Activated CD8-positive, alpha-beta memory T cell treated with anti-CD3 and anti-CD28 coated beads, Interleukin-2, amount 50 U/mL, for 1 hour (primary cell): ENCODE results near the gene PKLR.

Experiments used
- DNase-seq: peaks from one replicate; pipeline ENCODE4 v3.0.0-alpha.2; 2020; ENCODE audit errors: extremely low read depth

PKLR gene

DNA sequence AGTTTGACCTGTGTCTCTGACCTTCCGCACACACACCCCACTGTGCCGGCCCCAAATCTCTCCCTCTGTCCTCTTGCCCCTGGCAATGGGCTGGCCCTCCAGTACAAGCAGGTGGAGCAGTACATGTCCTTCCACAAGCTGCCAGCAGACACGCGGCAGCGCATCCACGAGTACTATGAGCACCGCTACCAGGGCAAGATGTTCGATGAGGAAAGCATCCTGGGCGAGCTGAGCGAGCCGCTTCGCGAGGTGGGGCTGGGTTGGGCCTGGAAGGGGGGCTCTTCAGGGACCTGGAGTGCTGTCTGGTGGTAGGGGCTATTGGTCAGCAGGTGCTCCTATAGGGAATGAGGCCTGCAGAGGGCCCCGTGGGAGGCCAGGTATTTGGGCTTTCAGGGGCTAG is 16.2 kb downstream of the PKLR start:
- DNase-seq, result no peak

DNA sequence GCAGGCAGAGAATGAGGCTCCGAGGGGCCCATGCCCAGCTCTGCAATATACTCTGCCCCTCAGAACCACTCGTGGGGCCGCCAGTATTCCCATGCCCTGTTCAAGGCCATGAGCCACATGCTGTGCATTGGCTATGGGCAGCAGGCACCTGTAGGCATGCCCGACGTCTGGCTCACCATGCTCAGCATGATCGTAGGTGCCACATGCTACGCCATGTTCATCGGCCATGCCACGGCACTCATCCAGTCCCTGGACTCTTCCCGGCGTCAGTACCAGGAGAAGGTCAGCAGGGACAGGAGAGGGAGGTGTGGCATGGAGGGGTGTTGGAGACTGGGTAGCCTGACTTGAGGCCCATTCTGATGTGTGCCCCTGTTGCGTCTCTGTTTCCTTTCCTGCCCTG is 16.8 kb downstream of the PKLR start:
- DNase-seq, result no peak

DNA sequence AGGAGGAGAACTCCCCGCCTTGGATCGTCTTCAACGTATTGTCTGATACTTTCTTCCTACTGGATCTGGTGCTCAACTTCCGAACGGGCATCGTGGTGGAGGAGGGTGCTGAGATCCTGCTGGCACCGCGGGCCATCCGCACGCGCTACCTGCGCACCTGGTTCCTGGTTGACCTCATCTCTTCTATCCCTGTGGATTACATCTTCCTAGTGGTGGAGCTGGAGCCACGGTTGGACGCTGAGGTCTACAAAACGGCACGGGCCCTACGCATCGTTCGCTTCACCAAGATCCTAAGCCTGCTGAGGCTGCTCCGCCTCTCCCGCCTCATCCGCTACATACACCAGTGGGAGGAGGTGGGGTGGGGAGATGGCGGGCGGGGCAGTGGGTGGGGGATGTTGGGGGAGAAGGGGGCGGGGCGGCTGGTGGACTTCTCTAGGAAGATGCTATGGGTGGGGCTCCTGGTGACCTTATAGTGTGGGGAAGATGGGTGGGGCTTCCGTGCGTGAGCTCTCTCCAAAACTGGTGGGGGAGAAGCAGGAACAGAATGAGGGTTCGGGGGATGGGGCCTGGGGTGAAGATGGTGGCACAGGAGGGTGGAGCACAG is 18.6 kb downstream of the PKLR start:
- DNase-seq, result no peak

DNA sequence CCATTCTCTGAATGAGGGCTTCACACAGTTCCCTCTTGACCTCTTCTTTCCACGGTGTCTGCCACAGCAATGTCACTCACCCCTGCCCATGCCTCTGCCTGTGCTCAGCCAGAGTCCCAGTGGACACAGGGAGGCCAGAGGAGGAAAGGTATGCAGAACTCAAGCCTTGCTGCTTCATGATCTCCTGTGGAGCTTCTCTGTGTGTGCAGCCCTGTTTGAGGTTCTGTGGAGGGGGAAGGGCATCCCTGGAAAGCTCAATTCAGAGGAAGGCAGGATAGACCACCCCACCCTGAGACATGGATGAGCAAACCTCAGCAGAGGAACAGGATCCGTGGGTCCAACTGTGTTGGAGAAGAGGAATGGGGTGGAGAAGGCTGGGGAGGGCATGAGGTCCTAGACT is 22.0 kb downstream of the PKLR start:
- no peak for DNase-seq

DNA sequence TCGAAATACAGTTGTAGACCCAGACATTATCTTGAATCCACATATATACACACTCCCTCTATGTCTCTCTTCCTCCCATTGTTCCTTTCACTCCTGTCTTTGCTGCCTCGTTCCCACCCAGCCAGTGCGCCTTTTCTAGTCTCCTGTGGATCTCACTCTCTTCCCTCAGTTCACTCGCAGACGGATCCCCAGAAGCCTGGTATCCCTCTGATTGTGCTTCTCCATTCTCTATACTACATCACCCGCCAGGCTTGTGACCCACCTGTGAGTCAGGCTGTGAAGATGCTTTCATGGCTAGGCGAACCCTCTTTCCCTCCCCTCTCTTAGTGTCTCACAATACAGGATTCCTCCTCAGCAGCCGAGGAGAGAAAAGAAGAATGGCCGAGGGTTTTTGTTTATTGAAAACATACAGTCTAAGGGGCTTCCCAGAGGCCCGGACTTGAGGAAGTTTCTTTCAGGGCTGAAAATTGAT is 22.5 kb downstream of the PKLR start:
- no peak for DNase-seq

DNA sequence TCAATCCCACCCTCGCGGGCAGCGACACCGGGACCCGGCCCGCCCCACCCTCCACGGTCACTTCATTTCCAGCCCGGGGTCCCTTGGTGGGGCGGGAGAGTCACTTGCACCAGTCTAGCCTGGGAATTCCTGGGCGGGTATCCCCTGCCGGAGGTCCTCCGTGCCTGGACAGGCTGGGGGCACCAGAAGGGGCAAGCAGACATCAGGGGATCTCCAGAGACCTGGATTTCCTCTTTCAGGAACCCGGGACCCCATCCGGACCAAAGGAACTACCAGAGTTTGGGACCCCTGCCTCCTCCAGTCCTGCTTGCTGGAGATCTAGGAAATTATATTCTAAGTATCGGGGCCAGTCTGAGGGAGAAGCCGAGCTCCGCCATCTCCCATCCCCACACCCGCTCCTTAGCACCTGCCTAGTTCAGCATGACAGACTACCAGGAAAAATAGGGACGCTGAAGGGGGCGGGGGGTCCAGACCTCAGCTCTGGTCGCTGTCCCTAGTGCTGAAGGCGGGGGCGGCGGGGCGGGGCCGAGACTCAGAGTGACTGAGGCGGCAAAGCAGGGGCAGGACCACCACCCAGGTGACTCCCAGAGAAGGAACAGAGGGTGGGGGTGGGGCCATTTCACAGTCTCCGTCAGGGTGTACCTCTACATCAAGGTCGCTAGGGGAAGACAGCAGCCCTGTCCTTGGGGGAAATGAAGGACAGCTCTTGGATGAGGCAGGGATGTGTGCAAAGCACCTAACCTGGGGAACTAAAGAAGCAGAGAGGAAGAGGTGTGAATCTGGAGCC is 23.1 kb downstream of the PKLR start:
- peak; percentile 19 for DNase-seq

DNA sequence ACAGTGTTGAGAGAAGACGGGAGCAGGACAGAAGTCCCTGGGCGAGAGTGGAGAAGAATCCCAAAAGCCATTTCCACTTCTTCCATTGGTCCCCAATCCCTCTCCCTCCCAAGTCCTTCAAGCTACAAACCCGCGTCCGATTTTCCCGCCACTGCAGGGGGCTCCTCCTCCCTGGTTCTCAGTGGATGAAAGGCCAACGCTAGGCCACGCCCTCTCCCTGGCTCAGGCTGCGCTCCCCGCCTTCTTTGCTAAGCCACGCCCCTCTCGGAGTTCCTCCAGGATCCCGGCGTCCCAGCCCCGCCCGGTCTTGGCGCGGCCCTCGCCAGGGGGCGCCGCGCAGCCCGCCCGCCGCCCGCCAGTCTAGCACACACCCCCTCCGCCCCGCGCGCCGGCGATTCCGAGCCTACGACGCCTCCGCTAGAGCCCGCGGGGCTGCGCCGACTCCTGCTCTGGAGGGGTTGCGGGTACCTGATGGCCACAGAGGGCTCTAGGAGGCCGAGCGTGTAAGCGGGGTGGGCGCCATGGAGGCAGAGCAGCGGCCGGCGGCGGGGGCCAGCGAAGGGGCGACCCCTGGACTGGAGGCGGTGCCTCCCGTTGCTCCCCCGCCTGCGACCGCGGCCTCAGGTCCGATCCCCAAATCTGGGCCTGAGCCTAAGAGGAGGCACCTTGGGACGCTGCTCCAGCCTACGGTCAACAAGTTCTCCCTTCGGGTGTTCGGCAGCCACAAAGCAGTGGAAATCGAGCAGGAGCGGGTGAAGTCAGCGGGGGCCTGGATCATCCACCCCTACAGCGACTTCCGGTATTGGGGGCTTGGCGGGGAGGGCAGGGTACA is 24.0 kb downstream of the PKLR start, which contains the start of gene HCN3:
Gene HCN3, plus strand, starts transcription at position 394 of the 832 bp plus-strand sequence. Its CDS starts 128 bp downstream, at position 522.
- DNase-seq, result peak; percentile 80

DNA sequence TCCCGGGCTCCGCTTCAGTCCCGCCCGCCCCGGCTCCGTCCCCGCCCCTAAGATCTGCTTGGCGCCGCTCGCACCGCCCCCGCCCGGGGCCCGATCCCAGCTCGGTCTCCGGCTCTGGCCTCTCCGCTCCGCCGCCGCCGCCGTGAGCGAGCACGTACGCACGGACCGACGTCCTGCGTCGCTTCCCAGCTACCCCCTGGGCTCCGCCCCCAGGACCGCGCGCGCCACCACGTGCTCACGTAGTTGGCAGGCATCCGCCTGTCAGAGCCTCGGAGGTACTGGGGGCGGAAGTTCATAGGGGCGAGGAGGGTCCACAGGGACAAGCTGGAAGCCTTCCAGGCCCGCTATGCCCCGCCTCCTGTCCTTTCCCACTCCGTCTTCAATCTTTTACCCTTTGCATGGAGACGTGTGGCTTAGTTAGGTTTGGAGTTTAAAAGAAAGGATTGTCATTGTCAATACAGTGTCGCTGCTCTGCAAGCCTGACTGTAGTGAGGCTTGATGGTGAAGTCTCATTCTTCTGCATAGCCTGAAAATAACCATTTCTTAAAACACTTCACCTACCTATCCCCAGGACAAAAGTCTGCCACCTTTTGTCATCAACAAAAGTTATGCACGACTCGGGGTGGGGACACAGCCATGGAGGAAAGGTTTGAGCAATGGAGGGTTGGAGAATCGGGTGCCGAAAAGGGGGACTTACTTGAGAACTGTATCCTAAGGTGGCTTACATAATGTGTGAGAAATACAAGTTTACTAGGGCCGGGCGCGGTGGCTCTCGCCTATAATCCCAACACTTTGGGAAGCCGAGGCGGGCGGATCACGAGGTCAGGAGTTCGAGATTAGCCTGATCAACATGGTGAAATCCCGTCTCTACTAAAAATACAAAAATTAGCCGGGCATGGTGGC is 27.6 kb downstream of the PKLR start, which contains the start of gene CLK2:
Gene CLK2, minus strand, starts transcription at position 162 of the 903 bp plus-strand sequence. CDS start 2,527 bp downstream, outside the sequence.
- peak; percentile 74 for DNase-seq

DNA sequence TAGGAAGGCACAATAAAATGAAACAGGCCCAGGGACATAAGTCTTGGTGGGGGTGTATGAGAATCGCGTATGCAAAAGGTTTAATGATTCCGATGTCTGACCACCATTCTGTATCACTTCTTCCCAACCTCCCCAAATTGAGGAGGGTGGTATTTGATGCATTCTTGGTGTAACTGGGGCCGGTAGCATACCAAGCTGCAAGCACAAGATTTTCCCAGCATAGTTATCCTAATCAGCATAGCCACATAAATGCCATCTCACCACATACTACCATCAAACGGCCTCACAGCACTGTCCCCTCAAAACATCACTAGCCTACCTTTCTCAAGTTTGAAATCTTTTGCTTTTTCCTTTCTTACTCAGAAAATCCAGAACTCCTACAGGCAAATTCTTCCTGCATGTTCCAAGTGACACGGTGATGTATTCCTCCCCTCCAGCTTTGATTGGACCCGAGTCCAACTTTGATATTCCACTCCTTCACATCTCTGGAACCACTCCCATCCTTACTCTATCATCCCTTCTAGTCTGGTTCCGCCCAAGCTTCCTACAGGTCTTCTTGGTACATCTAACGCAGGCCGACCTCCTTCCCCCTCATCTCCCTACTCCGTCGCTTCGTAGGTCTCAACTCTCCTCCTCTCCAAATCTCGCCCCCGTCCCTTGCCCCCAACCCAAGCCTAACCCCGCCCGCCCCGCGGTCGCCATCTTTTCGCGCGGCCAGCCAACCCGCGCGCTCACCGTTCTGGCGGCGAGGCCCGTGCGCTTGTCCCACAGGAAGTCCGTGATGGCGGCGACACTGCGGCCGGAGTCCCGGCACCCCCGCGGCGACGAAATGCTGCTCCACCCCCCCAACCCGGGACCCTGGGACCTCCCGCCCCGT is 28.5 kb downstream of the PKLR start:
- no peak for DNase-seq

DNA sequence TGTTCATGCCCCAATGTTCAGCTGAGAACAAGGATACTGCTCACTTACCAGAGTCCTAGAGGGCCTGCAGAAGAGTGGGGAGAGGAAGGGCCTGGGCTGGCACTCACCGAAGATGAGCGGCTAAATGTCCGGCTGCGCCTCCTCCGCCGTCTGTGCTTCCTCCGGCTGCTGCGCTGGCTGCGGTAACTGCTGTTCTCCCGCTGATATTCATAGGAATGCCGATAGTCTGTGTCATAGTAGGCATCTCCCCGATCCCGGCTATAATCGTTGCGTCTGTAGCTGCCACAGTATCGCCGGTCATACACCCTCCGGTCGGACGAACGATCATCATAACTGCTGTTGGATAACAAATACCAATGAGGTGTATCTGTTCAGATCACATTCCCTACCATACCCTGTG is 31.9 kb downstream of the PKLR start:
- DNase-seq, result no peak

DNA sequence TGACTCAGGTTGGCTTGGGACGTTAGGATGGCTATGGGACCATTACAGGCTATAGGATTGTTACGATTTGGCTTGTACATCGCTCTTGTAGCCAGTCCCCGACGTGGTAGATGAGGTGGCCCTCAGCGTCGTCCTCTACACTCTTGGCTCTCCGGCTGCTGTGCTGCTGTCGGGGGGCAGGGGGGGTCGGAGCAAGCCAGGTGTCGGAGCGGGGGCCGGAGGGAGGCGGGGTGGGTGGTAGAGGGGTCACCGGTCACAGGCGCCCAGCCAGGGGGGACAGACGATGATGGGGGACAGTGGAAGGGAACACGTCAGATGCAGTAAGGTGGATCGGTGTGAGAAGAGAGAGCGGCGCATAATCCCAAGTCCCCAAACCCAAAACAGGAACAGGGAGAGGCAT is 32.6 kb downstream of the PKLR start:
- DNase-seq, result no peak

DNA sequence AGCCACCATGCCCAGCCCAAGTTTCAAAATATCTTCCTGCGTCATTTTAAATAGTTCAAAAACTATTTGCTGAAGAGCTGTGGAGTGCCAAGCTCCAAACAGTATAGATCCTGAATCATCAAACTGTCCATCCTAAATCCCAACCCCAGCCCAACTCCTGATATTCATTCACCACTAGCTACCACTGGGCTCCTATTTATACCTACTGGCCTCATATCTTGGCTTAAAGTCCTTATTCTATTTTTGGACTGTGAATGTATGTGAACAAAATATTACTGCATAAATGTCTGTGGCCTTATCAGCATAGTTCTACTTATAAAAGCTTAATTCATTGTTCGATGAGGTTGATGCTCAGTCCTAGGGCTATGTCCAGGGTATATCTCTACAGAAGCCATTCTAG is 33.9 kb downstream of the PKLR start:
- DNase-seq, result no peak

DNA sequence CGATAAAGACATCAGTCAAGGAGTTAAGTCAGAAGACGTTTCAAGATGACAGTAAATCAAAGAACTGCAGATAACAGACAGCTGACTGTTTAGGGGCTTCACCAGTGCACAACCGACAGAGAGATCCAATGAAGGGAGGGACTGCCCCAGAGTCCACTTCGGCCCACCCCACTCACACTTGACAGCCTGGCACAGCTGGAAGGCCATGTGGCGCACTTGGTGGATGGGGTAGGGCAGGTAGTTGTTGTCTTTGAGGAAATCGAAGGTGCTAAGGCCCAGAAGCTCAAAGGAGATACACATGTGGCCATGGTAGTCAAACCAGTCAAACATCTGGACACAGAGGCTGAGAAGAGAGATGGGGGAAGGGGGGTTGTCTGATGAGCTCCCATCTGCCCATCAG is 34.7 kb downstream of the PKLR start:
- no peak for DNase-seq

DNA sequence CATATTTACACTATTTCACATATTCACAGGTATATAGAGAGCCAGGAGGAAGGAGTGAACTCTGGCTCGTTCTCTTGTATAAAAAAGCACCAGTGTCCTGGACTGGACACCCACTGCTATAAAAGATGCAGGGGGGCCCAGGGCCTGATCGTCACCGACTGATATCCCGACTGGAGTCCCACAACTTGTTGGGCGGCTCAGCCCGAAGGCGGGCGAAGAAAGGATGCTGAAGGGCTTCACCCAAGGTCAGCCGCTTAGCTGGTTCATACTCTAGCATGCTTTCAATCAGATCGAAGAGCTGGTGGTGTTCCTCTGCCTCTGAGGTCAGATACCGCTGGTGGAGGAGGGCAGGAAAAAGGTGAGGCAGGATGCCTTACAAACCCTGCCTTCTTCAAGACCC is 38.2 kb downstream of the PKLR start:
- DNase-seq, result no peak

DNA sequence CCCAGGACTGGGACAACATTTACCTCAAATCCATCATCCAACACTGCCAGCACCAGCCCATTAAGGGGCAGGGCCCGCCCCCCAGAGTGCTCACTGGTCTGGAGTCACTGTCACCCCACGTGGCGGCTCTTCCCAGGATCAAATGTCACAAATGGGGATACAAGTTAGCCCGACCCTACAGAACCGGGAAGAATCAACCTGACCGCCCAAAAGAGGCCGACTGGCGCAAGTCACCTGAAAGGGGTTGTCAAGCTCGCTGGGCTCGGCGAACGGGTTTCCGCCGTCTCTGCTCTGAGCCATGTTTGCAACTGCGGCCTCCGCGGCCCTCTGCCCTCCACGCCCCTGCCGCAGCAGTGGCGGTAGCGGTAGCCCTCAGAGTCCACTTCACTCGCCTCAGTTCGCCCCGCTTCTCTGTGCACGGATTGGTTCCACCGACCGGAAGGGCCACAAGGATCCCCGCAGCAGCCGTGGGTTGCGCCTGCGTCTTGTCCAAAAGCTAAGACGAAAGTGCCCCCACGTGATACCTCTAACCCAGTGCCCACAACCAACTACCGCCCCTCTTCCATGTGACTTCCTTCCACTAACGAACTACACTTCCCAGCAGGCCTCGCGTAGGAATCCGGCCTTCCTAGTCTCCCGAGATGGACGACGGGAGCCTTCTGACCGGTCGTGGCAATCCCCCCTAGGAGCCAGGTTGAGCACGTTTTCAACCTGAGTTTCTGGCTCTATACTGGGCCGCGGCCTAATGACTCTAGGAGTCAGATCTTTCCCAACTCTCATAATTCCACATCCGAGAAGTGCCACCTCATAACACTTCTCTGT is 39.2 kb downstream of the PKLR start, which contains the start of gene SCAMP3:
Gene SCAMP3, minus strand, starts transcription at position 509 of the 822 bp plus-strand sequence. Its CDS starts 209 bp downstream, at position 300.
- peak; percentile 66 for DNase-seq

DNA sequence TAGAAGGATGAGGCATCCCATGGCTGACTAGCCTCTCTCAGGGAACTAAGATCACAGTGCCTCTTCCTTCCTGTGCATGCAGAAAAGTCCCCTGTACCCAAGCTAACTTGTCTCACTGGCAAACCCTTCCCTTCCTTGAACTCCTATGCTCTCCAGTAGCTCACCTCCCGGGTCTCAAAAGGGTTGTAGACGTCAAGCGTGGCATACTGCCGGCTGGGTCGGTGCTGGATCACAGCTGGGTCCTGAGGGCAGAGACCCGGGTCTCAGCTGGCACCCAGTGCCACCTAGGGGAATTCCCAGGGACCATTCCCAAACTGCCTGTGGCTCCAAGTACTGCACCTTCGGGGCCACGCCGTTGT is 39.8 kb downstream of the PKLR start:
- no peak for DNase-seq

DNA sequence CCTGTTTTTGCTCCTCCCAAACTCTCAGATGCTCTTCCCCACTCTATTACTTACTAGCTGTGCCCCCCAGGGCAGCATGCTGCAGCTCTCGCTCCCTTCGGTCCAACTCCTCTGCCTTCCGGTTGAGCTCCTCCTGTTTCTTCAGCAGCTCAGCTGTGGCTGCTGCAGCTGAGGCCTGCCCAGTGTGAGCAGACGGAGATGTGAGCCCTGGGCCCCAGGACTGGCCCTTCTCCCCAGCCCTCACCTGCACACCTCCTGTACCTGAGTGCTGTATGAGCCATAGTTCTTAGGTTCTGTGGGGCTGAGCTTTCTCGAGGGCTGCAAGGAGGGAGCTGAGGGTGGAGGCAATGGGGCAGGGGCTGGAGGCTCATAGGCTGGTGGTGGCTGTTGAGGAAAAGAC is 41.0 kb downstream of the PKLR start:
- DNase-seq, result no peak

DNA sequence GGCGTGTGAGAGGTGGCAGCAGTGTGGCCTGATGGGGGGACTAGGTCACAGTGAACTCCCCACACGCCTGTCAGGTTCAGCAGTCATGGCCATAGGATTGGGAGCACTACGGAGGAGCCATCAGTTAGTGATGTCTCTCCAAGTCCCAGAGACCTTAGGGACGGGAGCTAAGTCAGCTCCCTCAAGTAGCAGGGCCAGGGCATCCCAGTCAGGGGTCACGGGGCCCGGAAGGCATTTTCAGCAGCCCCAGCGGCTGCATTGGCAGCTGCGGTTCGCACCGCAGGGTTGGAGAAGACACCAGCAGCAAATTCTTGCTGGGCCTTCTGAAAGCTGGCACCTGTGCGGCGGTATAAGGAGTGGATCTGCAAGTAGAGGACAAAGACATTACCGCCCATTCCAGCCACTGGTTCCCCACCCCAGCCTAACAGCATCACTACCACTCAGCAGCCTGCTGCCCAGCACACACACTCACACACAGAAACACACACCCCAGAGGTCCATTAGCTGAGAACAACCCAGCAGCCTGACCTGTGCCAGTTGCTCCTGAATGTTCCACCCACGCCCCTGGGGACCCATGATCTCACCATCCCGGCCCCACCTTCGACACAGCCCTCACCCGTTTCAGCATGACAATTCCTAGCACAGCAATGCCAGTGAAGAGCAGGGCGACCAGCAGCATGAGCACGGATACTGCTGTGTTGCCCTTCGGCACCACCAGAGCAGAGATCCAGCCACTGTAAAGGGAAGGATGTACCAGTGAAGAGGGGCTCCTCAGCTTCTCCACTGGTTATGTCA is 45.0 kb downstream of the PKLR start:
- DNase-seq, result no peak
